OCI-LY7 (cell line): ENCODE data around the gene PRELID2. TPM values are rescaled to one million over a fixed set of nuclear protein-coding genes. Genes with fewer than 3 reads are reported as not detected.

ENCODE experiments used
- BruUV-seq: library from RNA; stranded (reverse); fragments of 400-500 nt; replicated peaks from 2 replicates; lab custom pipeline; 2021; lab: Mats Ljungman, UMichigan
- CTCF ChIA-PET: fragments of 300-600 bp; sonication (Branson Sonifier 250); formaldehyde crosslinking; loops from one replicate; lab custom pipeline; 2022; ENCODE audit warnings: antibody characterized with exemption; ENCODE audit not compliant: unreplicated experiment; lab: Charles Lee
- POLR2A ChIA-PET: fragments of 300-600 bp; sonication (Branson Sonifier 250); formaldehyde crosslinking; loops from one replicate; lab custom pipeline; 2022; ENCODE audit warnings: antibody characterized with exemption; lab: Charles Lee
- DNase-seq: peaks from one replicate; pipeline ENCODE4 v3.0.0-alpha.2; 2015; ENCODE audit warnings: low spot score
- H2AFZ ChIP-seq: fragments of 200-600 bp; sonication (generic), shearing (Covaris generic); 2 replicates; pipeline ENCODE4 v1.6.1; 2014; ENCODE audit warnings: mild to moderate bottlenecking, antibody characterized with exemption, low read length, moderate library complexity
- H3K27ac ChIP-seq: fragments of 200-600 bp; sonication (generic); 2 replicates; pipeline ENCODE4 v1.5.1; 2014; ENCODE audit warnings: mixed run types, low read depth, mild to moderate bottlenecking, moderate library complexity, low read length, inconsistent platforms; ENCODE audit not compliant: poor library complexity, severe bottlenecking
- H3K36me3 ChIP-seq: fragments of 200-600 bp; sonication (generic); 2 replicates; pipeline ENCODE4 v1.6.1; 2014; ENCODE audit warnings: mild to moderate bottlenecking, antibody characterized with exemption, low read length, moderate library complexity, mixed read lengths; ENCODE audit not compliant: insufficient read depth
- H3K4me1 ChIP-seq: fragments of 200-600 bp; sonication (generic); 2 replicates; pipeline ENCODE4 v1.5.1; 2014; ENCODE audit warnings: mild to moderate bottlenecking, low read length; ENCODE audit not compliant: insufficient read depth, poor library complexity, severe bottlenecking
- H3K4me2 ChIP-seq: fragments of 200-600 bp; sonication (generic); 2 replicates; pipeline ENCODE4 v1.6.1; 2014; ENCODE audit warnings: mild to moderate bottlenecking, low read length
- H3K4me3 ChIP-seq: fragments of 200-600 bp; sonication (generic); 2 replicates; pipeline ENCODE4 v1.5.1; 2014; ENCODE audit warnings: mild to moderate bottlenecking, low read depth, low read length; ENCODE audit not compliant: poor library complexity, severe bottlenecking
- H3K79me2 ChIP-seq: fragments of 200-600 bp; sonication (generic); 2 replicates; pipeline ENCODE4 v1.6.1; 2016; ENCODE audit warnings: low read depth, mild to moderate bottlenecking, low read length, moderate library complexity, mixed read lengths; ENCODE audit not compliant: insufficient read depth
- H3K9me2 ChIP-seq: fragments of 200-600 bp; sonication (generic); 2 replicates; pipeline ENCODE4 v1.6.1; 2016; ENCODE audit warnings: mild to moderate bottlenecking, low read length, mixed read lengths; ENCODE audit not compliant: insufficient read depth
- H3K9me3 ChIP-seq: fragments of 200-600 bp; sonication (generic); 2 replicates; pipeline ENCODE4 v1.6.1; 2014; ENCODE audit warnings: mild to moderate bottlenecking, mixed run types, low read length, mixed read lengths
- H4K20me1 ChIP-seq: fragments of 200-600 bp; sonication (generic); 2 replicates; pipeline ENCODE4 v1.6.1; 2014; ENCODE audit warnings: mild to moderate bottlenecking, antibody characterized with exemption, low read length, moderate library complexity, mixed read lengths; ENCODE audit not compliant: insufficient read depth
- CTCF ChIP-seq: fragments of 200-600 bp; sonication (generic); conservative IDR thresholded peaks from 2 replicates; pipeline ENCODE4 v1.5.1; 2014; ENCODE audit warnings: mild to moderate bottlenecking, antibody characterized with exemption, low read length, moderate library complexity, mixed read lengths
- EZH2phosphoT487 ChIP-seq: fragments of 200-600 bp; sonication (generic); IDR thresholded peaks from 2 replicates; pipeline ENCODE4 v1.6.1; 2018; ENCODE audit warnings: low read depth, borderline replicate concordance, mild to moderate bottlenecking, mixed run types, antibody characterized with exemption, low read length, moderate library complexity, mixed read lengths
- intact Hi-C: fragments of 100-400 bp; cut with micrococcal nuclease; formaldehyde crosslinking; loops from one replicate; pipeline ENCODE4 v1.10.0; 2022; ENCODE audit not compliant: unreplicated experiment
- total RNA-seq, 2 experiments: library from RNA; depleted of rRNA in 1 of 2; stranded (reverse); fragments of >200 nt in 1 of 2; shearing (Covaris generic) in 1 of 2; gene quantifications; 2 replicates each; pipeline ENCODE4 v1.2.3, GENCODE V29; 2014 to 2022

Gene PRELID2
- total RNA-seq, 2 experiments from 2014 or later: 1.4 to 9.5 TPM

GRCh38 chr5:145777445-145778063 is 57.6 kb downstream of the PRELID2 start:
- no peak for DNase-seq
- H3K4me2 ChIP-seq: no peak overlapping the region
- BruUV-seq: no TSS peak
- no peak overlapping the region for H2AFZ ChIP-seq
- H3K9me3 ChIP-seq: no peaks in the 10 kb centered on the region
- no peaks in the 10 kb centered on the region for H3K36me3 ChIP-seq
- H3K4me3 ChIP-seq: no peak overlapping the region
- intact Hi-C loops: no loop called here
- H3K9me2 ChIP-seq: no peaks in the 10 kb centered on the region
- ChIA-PET POLR2A (interaction anchor here (1.3 kb wide), 1 partner anchor 8 kb away, joined by 4 read pairs; no protein-coding TSS in a partner anchor), CTCF (no interaction called here)
- no peaks in the 10 kb centered on the region for H3K79me2 ChIP-seq
- H3K27ac ChIP-seq: no peak overlapping the region
- no peaks in the 10 kb centered on the region for H3K4me1 ChIP-seq
- TF ChIP-seq EZH2phosphoT487 (no peak), CTCF (no peak)
- no peaks in the 10 kb centered on the region for H4K20me1 ChIP-seq

GRCh38 chr5:145776886-145777285 is 58.3 kb downstream of the PRELID2 start:
- TF ChIP-seq EZH2phosphoT487 (no peak), CTCF (no peak)
- H3K4me2 ChIP-seq: no peak overlapping the region

GRCh38 chr5:145775893-145776444 is 59.2 kb downstream of the PRELID2 start:
- Histone ChIP-seq H2AFZ (no peak overlapping the region), H3K9me3 (no peaks in the 10 kb centered on the region), H3K36me3 (no peaks in the 10 kb centered on the region), H3K27ac (no peak overlapping the region), H3K4me1 (no peaks in the 10 kb centered on the region), H4K20me1 (no peaks in the 10 kb centered on the region), H3K79me2 (no peaks in the 10 kb centered on the region), H3K9me2 (no peaks in the 10 kb centered on the region), H3K4me3 (no peak overlapping the region), H3K4me2 (no peak overlapping the region)
- TF ChIP-seq CTCF (no peak), EZH2phosphoT487 (no peak)
- POLR2A ChIA-PET: interaction anchor here (0.6 to 0.7 kb wide), 2 partner anchors 183 to 200 kb away, joined by 3 read pairs; no protein-coding TSS in a partner anchor
- BruUV-seq: no TSS peak
- CTCF ChIA-PET: no interaction called here
- DNase-seq: no peak
- intact Hi-C loops: no loop called here

More at GRCh38 chr5:145776886-145777285, 58.3 kb downstream of the PRELID2 start:
- H3K4me1 ChIP-seq: no peaks in the 10 kb centered on the region
- intact Hi-C loops: no loop called here
- no peak for DNase-seq
- no TSS peak for BruUV-seq
- no peak overlapping the region for H3K27ac ChIP-seq
- H3K36me3 ChIP-seq: no peaks in the 10 kb centered on the region
- H3K9me2 ChIP-seq: no peaks in the 10 kb centered on the region
- H3K4me3 ChIP-seq: no peak overlapping the region
- CTCF ChIA-PET: no interaction called here
- H3K9me3 ChIP-seq: no peaks in the 10 kb centered on the region
- POLR2A ChIA-PET: no interaction called here
- no peaks in the 10 kb centered on the region for H3K79me2 ChIP-seq
- no peak overlapping the region for H2AFZ ChIP-seq
- no peaks in the 10 kb centered on the region for H4K20me1 ChIP-seq
